WTC11 (cell line): Measurements from ENCODE around the gene TH.

Experiments used
- CTCF ChIP-seq: fragments of 200-600 bp; IDR thresholded peaks from 2 replicates; pipeline ENCODE4 v1.8.0; 2022; ENCODE audit warnings: antibody characterized with exemption
- FOXP1 ChIP-seq: sonication (generic); formaldehyde crosslinking; IDR thresholded peaks from 2 replicates; pipeline ENCODE4 v1.8.0; 2022; ENCODE audit warnings: missing genetic modification reagents, mild to moderate bottlenecking, moderate library complexity, borderline replicate concordance
- SP1 ChIP-seq: sonication (generic); formaldehyde crosslinking; conservative IDR thresholded peaks from 2 replicates; pipeline ENCODE4 v1.8.1; 2022; ENCODE audit warnings: missing genetic modification reagents
- USF2 ChIP-seq: sonication (generic); formaldehyde crosslinking; IDR thresholded peaks from 2 replicates; pipeline ENCODE4 v1.8.1; 2023; ENCODE audit warnings: mild to moderate bottlenecking, missing genetic modification reagents, moderate library complexity
- ZNF263 ChIP-seq: sonication (generic); formaldehyde crosslinking; IDR thresholded peaks from 2 replicates; pipeline ENCODE4 v1.8.1; 2022; ENCODE audit warnings: low read depth, mild to moderate bottlenecking, moderate library complexity, missing genetic modification reagents
- ZNF317 ChIP-seq: sonication (generic); formaldehyde crosslinking; IDR thresholded peaks from 2 replicates; pipeline ENCODE4 v1.8.1; 2023; ENCODE audit warnings: low read depth, mild to moderate bottlenecking, moderate library complexity, missing genetic modification reagents, borderline replicate concordance
- TF ChIP-seq, protein P1 (sequence below): sonication (generic); formaldehyde crosslinking; IDR thresholded peaks from 2 replicates; pipeline ENCODE4 v1.8.1; 2023; ENCODE audit warnings: mild to moderate bottlenecking, moderate library complexity, missing genetic modification reagents
- TF ChIP-seq, protein P2 (sequence below): fragments of 250-450 bp; sonication (Bioruptor Pico); IDR thresholded peaks from 2 replicates; pipeline ENCODE4 v2.1.2; 2022; ENCODE audit warnings: mild to moderate bottlenecking, moderate library complexity
- TF ChIP-seq, protein P3 (sequence below): sonication (generic); formaldehyde crosslinking; IDR thresholded peaks from 2 replicates; pipeline ENCODE4 v1.8.1; 2022; ENCODE audit warnings: low read depth, missing genetic modification reagents, borderline replicate concordance

DNA sequence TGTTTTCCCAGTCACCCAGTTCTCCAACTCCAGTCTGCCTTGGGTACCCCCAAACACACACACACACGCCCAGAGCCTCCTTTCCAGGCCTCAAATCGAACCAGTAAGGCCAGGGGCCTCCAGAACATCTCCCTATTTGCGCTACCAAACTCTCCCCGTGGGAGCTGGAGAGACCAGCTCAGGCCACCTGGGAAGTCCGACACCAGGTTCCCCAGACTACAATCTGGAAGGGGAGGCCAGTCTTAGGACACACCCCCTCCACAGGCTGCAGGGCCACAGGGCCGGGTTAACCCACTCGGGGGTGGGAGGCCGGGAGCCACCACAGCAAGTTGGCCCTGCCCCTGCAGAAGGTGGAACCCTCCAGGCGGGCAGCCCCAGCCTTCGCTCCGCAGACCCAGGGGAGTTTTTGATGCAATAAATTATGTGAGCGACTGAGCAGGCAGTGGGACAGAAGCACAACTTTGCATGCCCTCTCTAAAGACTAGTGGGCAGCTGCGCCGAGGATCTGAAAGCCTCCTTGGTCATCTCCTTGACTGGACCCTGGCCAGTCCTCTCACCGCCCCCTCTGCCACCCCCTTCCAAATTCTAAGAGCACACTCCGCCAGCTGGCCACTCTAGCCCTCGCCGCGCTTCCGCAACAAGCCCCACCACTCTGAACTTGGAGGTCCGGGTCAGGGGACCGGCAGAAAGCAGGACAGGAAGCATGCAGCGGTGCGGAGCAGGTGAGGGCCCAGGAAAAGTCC is 35.2 kb downstream of the TH start:
- TF ChIP-seq CTCF (no peak), ZNF317 (CRISPR knock-in tag) (no peak), USF2 (CRISPR knock-in tag) (no peak), SP1 (no peak), FOXP1 (no peak), ZNF263 (CRISPR knock-in tag) (no peak)
- TF ChIP-seq, protein P1, sequence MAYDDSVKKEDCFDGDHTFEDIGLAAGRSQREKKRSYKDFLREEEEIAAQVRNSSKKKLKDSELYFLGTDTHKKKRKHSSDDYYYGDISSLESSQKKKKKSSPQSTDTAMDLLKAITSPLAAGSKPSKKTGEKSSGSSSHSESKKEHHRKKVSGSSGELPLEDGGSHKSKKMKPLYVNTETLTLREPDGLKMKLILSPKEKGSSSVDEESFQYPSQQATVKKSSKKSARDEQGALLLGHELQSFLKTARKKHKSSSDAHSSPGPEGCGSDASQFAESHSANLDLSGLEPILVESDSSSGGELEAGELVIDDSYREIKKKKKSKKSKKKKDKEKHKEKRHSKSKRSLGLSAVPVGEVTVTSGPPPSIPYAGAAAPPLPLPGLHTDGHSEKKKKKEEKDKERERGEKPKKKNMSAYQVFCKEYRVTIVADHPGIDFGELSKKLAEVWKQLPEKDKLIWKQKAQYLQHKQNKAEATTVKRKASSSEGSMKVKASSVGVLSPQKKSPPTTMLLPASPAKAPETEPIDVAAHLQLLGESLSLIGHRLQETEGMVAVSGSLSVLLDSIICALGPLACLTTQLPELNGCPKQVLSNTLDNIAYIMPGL (CRISPR knock-in tag): no peak
- TF ChIP-seq, protein P2, sequence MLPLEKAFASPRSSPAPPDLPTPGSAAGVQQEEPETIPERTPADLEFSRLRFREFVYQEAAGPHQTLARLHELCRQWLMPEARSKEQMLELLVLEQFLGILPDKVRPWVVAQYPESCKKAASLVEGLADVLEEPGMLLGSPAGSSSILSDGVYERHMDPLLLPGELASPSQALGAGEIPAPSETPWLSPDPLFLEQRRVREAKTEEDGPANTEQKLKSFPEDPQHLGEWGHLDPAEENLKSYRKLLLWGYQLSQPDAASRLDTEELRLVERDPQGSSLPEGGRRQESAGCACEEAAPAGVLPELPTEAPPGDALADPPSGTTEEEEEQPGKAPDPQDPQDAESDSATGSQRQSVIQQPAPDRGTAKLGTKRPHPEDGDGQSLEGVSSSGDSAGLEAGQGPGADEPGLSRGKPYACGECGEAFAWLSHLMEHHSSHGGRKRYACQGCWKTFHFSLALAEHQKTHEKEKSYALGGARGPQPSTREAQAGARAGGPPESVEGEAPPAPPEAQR (CRISPR knock-in tag): no peak
- TF ChIP-seq, protein P3, sequence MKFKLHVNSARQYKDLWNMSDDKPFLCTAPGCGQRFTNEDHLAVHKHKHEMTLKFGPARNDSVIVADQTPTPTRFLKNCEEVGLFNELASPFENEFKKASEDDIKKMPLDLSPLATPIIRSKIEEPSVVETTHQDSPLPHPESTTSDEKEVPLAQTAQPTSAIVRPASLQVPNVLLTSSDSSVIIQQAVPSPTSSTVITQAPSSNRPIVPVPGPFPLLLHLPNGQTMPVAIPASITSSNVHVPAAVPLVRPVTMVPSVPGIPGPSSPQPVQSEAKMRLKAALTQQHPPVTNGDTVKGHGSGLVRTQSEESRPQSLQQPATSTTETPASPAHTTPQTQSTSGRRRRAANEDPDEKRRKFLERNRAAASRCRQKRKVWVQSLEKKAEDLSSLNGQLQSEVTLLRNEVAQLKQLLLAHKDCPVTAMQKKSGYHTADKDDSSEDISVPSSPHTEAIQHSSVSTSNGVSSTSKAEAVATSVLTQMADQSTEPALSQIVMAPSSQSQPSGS (CRISPR knock-in tag): no peak
